Measurements from ENCODE around the gene ARHGAP10.

The ARHGAP10 gene

DNA sequence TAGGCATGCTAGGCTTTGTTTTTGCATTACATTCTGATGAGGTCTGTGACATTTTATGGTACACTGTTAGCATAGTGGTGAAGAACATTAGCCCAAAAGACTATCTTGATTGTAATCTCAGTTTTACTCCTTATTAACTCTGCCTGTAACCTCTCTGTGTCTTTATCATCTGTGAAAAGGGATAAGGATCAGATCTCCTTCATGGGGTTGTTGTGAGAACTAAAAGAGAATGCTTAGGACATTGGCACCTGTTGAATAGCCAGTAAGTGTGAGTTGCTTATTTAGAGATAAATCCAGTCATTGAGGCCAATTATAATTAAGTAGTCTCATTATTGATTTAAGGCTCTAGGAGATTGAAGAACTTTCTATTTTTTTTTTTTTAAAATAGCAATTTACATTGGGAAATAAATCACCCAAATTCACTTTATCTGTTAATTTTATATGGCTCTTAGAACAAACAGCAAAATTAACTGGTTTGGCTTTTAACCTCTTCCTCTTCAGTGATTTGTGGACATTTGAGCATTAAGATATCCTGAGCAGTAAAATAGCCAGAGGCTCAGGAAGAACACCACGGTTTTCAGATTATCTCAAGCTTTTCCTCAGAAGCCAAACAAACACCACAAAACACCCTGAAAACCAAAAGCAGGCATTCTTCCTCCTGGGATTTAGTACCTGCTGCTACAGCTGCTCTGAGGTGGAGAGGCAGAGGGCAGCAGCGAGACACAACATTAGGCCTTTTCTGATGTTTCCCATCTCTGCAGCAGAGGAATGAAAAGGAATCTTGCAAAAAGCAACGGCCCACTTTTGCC, 192.9 kb downstream of the ARHGAP10 start:
- no peak for DNase-seq

DNA sequence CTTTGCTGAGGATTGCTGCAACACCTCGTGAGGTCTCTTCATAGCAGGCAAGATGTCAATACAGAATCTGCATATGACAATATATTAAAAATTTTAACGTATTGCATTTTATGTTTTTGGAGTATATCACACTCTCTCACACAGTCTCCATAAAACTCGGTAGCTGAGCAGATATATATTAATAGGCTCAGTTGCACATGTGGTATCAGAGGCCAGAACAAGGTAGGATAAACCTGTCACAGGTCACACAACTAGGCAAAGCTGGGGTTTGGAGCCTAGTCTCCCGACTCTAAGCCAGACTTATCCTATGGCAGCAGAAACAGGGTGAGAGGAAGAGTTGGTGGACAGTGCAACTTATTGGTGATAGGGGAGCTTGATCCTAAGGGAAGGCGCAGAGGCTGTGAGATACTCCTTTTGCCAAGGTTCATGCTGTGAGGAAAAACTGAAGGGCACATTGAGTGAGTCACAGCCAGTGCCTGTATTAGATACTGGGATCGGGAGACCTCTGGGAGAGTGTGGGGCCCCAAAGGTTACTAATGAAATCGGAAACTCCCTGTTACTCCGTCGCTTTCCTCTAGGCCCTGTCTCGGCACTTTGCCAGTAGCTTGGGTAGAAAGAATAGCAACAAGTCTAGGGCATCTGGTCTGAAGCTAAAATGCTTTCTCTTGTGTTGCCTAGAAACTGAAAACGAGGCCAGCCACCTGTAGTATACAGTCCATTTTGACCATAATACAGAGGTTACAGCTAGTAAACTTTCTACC, 195.7 kb downstream of the ARHGAP10 start:
- no peak for DNase-seq

DNA sequence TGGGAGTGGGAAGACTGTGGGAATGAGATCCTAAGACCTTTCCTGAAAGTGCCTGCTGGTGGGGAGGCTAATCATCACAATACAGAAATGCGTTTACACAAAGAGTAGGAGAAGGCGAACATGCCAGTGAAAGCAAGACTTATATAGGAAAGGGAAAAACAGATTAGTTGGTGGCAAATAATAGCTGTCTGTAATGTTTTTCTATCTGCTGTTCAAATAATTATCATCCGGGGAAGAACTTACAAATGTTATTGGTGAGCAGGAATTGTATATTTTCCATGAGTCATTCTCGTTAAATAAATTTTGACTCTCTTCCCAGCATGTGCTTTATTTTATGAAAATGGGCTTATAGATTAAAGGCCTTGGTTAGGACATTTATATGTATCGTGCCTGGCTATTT, 196.5 kb downstream of the ARHGAP10 start:
- no peak for DNase-seq

DNA sequence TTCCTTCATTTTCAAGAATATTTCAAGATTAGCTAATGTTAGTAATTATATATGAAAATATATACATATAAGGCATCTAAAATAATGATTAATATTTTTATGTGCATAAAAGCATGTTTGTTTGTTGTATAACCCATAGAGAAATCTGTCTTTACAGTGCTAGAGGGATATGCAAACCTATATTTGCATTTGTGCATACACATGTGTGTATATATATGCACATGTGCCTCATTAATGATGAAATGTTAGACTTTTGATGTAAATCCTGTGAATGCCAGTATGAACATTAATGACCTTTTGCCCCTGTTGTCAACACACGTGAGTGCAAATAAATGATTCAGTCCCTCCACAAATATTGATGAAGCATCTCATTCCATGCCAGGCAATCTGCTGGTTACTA, 197.9 kb downstream of the ARHGAP10 start:
- no peak for DNase-seq

DNA sequence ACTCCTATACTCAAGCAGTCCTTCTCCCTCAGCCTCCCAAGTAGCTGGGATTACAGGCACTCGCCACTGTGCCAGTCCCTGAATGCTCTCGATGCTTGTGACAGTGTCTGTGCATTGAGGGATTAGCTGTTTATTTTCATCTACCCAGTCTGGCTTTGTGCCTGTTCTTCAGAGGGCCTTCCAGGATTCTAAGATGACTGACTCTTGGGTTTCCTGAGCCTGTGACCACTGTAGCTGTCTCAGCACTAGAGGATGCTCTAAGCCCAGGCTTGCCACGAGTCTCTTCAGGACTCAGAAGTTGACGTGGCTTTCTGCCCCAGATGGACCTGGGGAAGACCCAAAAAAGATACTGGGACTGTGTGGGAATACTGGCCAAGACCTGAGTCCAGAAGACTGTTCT, 201.4 kb downstream of the ARHGAP10 start:
- DNase-seq: no peak

DNA sequence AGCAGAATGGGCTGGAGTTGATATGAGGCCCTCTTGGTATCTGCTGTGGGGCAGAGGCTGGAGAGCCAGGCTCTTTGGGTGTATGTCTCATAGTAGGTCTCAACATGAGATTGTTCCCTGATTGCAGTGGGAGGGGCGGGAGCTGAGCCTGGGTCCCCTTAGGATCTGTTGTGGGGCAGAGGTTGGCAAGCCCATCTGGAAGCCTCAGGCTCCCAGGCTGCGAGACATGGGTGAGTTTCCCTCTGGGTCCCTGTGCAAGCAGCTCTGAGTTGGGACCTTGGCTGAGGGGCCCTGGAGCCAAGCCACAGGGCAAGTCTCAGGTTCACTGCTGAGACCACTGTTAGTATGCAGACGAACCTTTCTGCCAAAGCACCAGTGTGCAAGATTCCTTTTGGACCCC, 201.9 kb downstream of the ARHGAP10 start:
- DNase-seq: no peak

DNA sequence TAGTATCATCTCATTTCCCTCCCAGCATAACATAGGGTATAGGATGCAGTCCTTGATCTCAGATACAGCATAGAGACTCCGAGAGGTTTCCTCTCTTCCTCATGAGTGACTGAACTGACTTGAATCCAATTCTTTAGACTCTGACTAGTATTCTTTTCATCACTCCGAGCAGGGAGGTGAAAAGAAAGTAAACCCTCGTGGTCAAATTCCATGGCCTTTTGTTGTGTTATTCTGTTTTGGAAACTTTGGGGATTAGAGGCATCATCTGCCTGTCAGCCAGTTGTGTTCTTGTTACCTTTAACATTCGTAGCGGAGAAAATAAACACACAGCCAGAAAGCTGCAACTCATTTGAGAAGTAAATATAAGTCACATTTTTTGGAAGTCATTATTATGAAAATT, 206.6 kb downstream of the ARHGAP10 start:
- no peak for DNase-seq

DNA sequence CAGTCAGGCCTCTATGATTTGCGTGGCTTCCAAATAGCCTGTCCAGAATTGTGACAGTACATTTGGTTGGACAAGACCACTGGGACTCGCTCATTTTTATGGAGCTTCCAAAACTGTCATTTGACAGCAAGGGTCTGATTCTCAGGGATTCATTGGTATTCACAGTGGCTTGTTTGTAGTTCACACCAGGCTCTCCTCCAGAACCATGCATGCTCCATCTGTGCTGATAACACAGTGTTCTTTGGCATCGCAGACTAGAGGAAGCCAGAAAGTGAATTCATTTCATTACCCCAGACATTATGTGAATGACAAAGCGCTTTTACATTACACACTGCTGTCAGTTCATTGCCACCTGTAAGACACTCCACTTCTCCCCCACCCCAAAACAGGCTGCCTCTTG, 208.3 kb downstream of the ARHGAP10 start:
- no peak for DNase-seq

DNA sequence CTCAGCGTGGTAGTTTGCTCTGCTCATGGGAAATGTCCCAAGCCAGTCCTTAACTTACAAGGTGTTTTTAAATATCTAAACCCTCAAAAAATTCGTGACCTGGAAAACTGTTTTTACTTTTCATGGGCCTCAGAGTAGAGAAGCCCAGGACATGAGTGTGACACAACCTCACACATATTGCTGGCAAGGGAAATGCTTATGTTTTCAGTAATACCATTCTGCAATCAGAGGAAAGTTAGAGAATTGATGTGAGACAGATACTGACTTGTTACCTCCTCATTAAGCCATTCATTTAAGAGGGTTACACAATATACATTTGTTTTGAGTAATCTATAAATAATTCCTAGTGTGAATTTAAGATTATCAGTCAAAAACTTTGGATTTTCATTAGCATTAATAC, 209.5 kb downstream of the ARHGAP10 start:
- no peak for DNase-seq

DNA sequence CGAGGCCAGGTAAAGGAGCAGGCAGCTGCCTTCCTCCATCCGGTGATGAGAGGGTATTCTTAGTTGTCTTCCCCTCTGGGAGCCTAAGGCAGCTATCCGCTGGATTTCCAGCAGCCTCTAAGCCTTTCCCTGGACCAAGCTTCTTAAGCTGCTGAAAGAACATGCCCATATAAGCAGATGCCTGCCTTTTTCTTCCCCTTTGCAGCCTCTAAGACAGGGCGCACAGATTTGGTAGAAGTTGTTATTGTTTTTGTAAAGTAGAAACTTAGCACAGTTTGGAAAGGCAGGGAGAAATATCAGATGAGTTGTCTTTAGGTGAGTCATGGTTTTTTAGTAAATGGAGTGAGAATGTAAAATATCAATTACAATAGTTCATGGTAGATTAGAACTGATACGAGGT, 210.8 kb downstream of the ARHGAP10 start:
- no peak for DNase-seq

DNA sequence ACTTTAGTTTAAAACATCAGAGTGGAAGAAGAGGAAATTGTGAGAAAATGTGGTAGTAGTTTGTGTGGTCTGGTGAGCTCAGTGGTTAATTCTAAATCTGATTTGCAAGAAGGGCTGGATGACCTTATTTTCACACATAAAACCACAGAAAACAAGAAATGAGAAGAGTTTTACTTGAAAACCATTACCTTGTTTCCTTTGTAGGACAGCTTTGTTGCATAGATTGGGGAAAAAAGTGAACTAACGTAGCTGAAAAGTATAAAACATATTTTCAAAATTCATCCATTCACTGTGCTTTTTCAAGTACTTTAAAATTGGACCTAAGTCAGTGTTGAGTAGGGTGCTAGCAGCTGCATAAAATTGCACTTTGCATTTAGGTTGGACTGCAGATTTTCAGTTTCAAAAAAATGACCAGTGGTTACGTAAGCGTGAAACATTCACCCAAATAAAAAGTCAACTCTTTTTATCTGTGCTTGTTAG, 211.3 kb downstream of the ARHGAP10 start:
- DNase-seq: no peak

DNA sequence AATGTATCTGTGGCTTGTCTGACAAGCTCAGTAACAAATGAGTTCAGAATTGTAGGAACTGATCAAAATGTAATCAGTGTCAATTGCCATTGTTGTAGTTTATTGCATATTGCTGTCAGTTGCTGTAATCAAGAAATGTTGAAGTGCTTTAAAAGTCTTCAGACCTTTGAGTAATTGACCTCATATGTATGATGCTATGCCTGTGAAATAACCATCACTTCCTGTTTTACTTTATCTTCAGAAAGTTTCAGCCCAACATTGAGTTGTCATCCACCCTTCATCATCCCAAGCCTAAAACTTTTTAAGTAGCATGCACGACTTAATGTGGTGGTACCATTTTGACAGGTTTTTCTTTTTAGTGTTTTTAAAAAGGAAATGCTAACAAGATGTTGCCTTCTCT, 212.4 kb downstream of the ARHGAP10 start:
- DNase-seq: no peak

DNA sequence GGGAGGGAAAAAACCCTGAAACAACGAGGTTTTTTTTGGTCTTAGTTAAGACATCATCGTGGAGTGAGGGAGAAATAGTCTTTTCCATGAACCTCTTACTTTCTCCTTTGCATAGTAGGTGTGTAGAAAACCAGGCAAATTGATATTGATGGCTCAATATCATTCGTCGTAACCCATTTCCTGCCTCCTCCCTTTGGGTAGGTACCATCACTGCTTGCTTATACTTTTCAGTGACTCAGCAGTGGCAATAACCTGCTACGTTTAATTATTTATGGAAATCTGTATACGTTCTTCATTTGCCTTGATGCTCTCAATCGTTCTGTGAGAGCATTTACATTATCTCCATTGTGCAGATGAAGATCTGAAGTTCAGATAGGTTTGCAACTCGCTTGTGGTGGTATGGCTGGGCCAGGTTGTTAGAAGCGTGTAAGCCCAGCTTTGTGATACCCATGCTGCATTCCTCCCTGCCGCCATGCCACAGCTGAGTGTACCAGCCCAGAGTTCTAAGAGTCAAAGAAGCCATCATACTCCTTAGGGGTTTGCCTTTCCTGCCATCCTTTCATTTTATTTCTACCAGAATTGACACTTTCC, 212.9 kb downstream of the ARHGAP10 start:
- DNase-seq: no peak

DNA sequence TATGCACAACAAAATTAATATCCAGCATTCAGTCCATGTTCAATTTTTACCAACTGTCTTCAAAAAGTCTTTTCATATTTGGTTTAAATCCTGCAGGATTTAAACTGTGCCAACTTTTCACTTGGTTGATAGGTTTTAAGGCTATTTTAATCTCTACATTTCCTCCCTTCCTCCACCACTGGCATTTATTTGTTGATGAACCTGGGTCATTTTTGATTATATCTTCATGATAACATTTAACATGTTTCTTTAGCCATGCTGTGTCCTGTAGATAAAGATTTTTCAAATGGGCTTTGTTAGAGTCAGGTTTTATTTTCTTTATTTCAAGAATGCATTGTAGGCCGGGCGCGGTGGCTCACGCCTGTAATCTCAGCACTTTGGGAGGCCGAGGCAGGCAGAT, 216.4 kb downstream of the ARHGAP10 start:
- DNase-seq: no peak

DNA sequence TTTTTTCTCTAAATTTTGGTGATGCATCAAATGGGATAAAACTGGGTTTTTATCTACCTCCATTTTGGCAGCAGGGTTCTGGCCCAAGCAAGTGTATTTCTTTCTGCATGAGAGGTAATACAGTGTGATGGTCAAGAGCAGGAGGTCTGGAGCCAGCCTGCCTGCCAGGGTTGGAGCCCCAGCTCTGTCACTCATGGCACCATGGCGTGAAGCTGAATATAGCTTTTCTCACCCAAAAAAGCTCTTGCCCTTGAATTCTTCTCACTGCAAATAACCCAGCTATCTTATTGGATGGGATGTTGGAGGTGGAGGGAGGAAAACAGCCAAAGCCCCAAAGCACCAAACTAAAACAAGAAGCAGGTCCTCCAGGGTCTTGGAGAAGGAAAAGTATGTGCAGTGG, 218.4 kb downstream of the ARHGAP10 start:
- DNase-seq: no peak

DNA sequence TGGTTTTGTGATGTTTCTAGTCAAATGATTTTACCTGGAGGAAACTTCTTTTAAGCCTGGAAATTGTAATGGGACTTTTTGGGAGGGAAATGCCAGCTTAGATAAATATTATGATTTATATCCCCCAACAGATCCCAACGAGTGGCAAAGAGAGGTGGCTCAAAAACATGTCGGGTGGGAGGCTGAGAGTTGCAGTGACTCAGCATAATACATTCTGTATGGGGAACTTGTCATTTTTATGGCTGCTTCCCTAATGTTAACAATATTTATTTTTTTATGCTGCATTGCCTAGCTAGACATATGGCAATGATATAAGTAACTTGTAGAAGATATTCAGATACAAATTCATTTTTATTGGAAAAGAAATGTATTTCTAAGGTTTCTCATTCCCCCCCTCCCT, 219.0 kb downstream of the ARHGAP10 start:
- no peak for DNase-seq

DNA sequence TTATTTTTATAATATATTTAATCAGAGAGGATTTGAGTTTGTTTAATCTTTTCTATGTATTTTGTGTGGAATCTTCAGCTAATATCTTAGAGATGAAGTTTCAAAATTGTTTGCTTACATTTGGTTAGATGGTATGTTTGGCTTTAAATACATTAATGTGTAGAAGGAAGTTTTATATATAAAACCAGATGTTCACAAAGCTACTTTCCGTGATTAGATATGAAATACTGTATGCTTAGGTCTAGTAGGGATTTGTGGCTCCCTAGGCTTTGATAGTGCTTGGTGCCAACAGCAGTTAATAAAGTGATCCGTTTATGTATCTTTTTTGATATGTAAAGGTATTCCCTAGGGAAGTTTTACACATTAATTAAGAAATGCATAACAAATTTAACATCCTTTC, 223.0 kb downstream of the ARHGAP10 start:
- no peak for DNase-seq

DNA sequence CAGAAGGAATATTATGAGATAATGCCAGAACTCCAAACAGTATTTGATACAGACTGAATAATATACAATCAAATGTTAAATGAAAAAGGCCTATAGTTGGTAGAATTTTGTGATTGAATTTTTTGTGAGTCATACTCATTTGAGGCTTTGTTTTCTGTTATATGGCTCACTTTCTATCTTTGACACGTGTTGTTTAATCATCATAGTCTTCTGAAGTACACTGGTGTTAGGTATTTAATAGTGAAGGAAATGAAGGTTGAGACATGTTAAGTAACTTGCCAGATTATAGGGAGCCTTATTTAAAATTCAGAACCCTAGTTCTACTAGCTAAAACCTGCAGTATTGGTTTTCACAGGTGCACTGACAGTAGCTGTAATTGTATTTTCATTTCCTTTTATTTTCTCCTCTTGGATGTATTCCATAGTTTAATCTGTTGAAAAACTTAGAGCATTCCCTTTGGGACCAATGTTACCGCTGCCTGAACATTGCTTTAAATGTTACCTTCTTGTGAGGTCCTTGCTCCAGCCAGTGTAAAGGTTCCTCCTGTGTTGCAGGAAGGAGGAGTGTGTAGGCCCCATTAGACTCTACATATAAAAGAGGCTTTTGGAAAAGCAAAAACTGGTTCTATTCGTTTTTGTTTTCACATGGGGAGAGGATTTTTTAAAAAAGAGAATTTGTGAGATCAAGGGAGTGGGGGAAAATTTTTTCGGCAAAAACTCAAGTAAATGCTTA, 224.1 kb downstream of the ARHGAP10 start:
- DNase-seq: no peak

DNA sequence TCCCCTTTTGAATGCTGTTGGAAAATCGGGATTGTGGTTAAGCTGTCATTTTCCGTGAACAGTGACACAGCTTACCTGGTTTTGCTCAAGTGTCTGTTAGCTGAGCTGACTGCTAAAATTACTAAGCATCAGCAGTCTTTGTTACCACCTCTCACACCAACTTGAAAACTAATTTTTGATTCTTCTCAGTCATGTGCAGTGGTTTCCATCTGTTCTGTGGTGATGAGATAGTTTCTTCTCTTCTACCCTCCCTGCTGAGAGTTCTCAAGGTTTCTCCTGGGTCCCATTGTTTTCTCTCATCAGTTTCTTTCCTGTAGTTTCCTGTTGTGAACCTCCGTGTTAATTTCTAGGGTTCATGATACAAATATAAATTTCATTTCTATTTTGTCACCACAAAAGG, 225.6 kb downstream of the ARHGAP10 start:
- no peak for DNase-seq

DNA sequence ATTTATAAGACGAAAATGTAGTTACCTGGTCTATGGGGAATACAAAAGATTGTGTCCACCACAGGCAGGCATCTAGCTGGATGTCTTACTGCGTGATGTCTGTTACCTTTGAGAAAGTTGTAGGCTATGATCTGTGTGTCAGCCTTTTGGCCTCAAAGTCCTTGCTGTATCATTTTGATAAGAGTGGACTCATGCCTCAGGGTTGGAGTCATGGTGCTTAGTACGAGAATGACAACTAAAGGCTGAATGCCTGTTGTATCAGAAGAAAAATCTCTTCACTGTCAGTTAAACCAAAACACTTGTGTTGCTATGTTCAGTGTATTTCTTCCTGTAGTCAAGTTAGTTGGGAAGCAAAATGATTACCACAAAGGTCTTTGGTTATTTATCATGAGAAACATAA, 226.2 kb downstream of the ARHGAP10 start:
- DNase-seq: no peak

DNA sequence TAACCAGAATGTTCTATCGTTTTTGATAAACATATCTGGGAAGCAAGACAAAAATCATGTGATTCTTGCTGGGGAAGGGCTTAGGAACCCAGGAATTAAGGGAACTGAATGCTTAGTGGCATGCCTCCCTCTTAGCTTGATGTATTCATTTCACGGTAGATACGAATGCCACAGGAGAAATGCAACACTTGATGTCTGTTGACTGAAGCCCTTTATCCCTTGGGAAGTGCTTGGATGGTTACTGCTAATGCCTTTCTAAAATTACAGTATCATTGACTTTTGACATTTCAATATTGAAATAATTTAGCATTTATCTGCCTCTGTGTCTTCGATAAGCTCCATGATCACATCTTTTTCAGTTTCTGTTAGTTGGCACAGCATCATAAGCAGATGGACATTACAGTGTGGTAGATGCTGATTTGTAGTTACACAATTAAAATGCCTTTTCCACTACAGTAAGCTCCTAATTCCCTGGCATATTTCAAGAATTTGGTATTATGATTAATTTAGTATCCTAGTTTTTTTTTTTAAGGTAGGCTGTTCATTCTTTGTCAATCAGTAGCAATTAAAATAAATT, 226.7 kb downstream of the ARHGAP10 start:
- DNase-seq: no peak

DNA sequence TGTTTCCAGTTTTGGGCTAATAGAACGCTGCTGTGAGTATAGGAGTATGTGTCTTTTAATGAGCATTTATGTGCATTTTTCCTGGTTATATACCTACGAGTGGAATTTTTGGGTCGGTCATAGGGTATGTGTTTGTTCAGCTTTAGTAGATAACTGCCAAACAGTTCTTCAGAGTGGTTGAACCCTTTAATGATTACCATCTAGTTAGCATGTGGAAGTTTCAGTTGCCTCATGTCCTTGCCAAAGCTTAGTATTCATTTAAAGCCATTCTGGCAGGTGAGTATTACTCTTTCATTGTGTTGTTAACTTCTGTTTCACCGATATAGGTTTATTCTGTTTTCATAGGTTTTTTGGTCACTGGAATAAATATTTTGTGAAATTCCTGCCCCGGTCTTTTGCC, 229.1 kb downstream of the ARHGAP10 start:
- DNase-seq: no peak

DNA sequence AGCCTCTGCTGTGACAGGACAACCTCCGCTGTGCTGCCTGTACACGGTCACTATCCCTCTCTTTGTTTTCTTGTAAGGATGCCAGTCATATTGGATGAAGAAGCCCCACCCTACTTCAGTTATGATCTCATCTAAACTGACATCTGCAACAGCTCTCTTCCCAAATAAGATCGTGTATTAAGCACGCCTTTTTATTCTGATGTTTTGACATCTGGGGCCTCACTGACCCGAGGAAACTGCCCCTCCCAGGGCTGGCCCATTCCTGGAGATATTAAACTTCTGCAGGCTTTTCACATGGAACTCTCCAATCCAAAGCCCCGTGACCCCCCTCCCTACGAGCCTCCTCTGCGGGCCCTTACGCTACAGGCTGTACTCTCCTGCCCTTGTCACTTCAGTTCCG, 232.0 kb downstream of the ARHGAP10 start:
- no peak for DNase-seq

All from activated CD4-positive, CD25-positive, alpha-beta regulatory T cell treated with anti-CD3 and anti-CD28 coated beads, Interleukin-2, amount 50 U/mL, for 72 hours (primary cell).